HEK293T (cell line): Measurements from ENCODE around the gene ZNF44.

Experiments
- BHLHE40 ChIP-seq: fragments of 450-650 bp; IDR thresholded peaks from 2 replicates; pipeline ENCODE4 v1.6.1; 2016; ENCODE audit warnings: mild to moderate bottlenecking, moderate library complexity, borderline replicate concordance
- CTBP1 ChIP-seq: fragments of 450-650 bp; IDR thresholded peaks from 2 replicates; pipeline ENCODE4 v1.6.1; 2016; ENCODE audit warnings: borderline replicate concordance
- ELF4 ChIP-seq: fragments of 450-650 bp; IDR thresholded peaks from 2 replicates; pipeline ENCODE4 v1.6.1; 2017; ENCODE audit warnings: antibody characterized with exemption
- FOXA1 ChIP-seq: fragments of 450-650 bp; IDR thresholded peaks from 2 replicates; pipeline ENCODE4 v1.6.1; 2016; ENCODE audit warnings: mild to moderate bottlenecking
- FOXK2 ChIP-seq: fragments of 450-650 bp; IDR thresholded peaks from 2 replicates; pipeline ENCODE4 v1.6.1; 2016; ENCODE audit warnings: mild to moderate bottlenecking
- FOXM1 ChIP-seq: fragments of 450-650 bp; IDR thresholded peaks from 2 replicates; pipeline ENCODE4 v1.6.1; 2017; ENCODE audit warnings: mild to moderate bottlenecking, borderline replicate concordance
- HDGF ChIP-seq: fragments of 450-650 bp; IDR thresholded peaks from 2 replicates; pipeline ENCODE4 v1.6.1; 2017; ENCODE audit warnings: antibody characterized with exemption, borderline replicate concordance
- LEF1 ChIP-seq: fragments of 450-650 bp; IDR thresholded peaks from 2 replicates; pipeline ENCODE4 v1.6.1; 2017; ENCODE audit warnings: mild to moderate bottlenecking, borderline replicate concordance
- PKNOX1 ChIP-seq: fragments of 450-650 bp; IDR thresholded peaks from 2 replicates; pipeline ENCODE4 v1.6.1; 2016
- SP1 ChIP-seq: fragments of 450-650 bp; IDR thresholded peaks from 2 replicates; pipeline ENCODE4 v1.6.1; 2017
- ZNF384 ChIP-seq: fragments of 450-650 bp; IDR thresholded peaks from 2 replicates; pipeline ENCODE4 v1.6.1; 2016

- TF ChIP-seq ELF4 (no peak), HDGF (no peak), FOXK2 (no peak), PKNOX1 (no peak), FOXA1 (no peak), BHLHE40 (no peak), LEF1 (no peak), FOXM1 (no peak), CTBP1 (no peak), SP1 (no peak), ZNF384 (no peak)
Measured at GRCh38 chr19:12330340-12330739, 35.7 kb upstream of the ZNF44 start.
